Heart left ventricle (tissue), 13 donors: ENCODE measurements around the gene RAPSN.

Source experiments
- CTCF ChIP-seq, 12 donors: fragments of 200-600 bp; sonication (generic) in 4 of 12; IDR thresholded peaks; one replicate each; pipeline versions ENCODE4 v1.5.0 to v1.8.0; 2018 to 2022; ENCODE audit warnings: antibody characterized with exemption in 12 of 12, mild to moderate bottlenecking in 5 of 12
- POLR2A ChIP-seq, 2 donors: fragments of 450-650 bp; IDR thresholded peaks; one replicate each; pipeline ENCODE4 v1.6.1; 2017; ENCODE audit warnings: antibody characterized with exemption in 2 of 2, mild to moderate bottlenecking in 2 of 2, moderate library complexity in 2 of 2
- donor health status: ischemic (EF 13 %, LVEDD 7.1; RV severe dilation, severe dysfunction).
- donor health status: DM: no; HTN: yes; CAD: no.
- donor health status: DM: no; HTN: no; CAD: no.
- donor health status: ischemic (EF 25% LVEDD 6.9; RV normal size, moderate dysfunction).
- donor health status: ischemic (EF 25% LVEDD 5.7; RV mildly dilated, moderate dysfunction).
- donor health status: ischemic (EF 35%, LVEDD 5.7; RV mildly dilated, moderate dysfunction).
- donor health status: nonischemic (EF 11% LVEDD 7.7; RV severe dilation, severe dysfunction).
- donor health status: DM: yes; HTN: yes; CAD: no.
- donor health status: PGD.
- donor health status: ischemic (EF 29% LVEDD 5.4; RV normal size, mild dysfunction).
- donor health status: nonischemic (EF 23%, LVEDD 6.1; RV moderate dilation, normal function).

GRCh38 chr11:47466201-47466600, 17.3 kb upstream of the RAPSN start:
- TF ChIP-seq POLR2A (IDR thresholded peaks at IDR 0.05) (no peak), CTCF (IDR thresholded peaks at IDR 0.05) (no peak)
